Endodermal cell (in vitro differentiated cells): ENCODE data around the gene SEPTIN8. TPM values are rescaled to one million over a fixed set of nuclear protein-coding genes. Genes with fewer than 3 reads are reported as not detected.

Experiments
- DNase-seq: peaks from one replicate; pipeline ENCODE4 v3.0.0-alpha.2; 2017
- H3K27ac ChIP-seq: 2 replicates; pipeline ENCODE4 v1.5.1; 2013; ENCODE audit warnings: mild to moderate bottlenecking, low read depth, low read length, moderate library complexity
- H3K27me3 ChIP-seq: 2 replicates; pipeline ENCODE4 v1.6.1; 2013; ENCODE audit warnings: mild to moderate bottlenecking, low read length, moderate library complexity; ENCODE audit not compliant: insufficient read depth, control insufficient read depth, poor library complexity, severe bottlenecking
- H3K36me3 ChIP-seq: 2 replicates; pipeline ENCODE4 v1.7.0; 2013; ENCODE audit warnings: mild to moderate bottlenecking, low read length, moderate library complexity; ENCODE audit not compliant: control insufficient read depth, insufficient read depth
- H3K4me1 ChIP-seq: one replicate; pipeline ENCODE4 v1.7.0; 2013; ENCODE audit warnings: low read length; ENCODE audit not compliant: control insufficient read depth, insufficient read depth
- H3K4me3 ChIP-seq: 2 replicates; pipeline ENCODE4 v1.5.1; 2013; ENCODE audit warnings: mild to moderate bottlenecking, low read length, moderate library complexity
- H3K9ac ChIP-seq: 2 replicates; pipeline ENCODE4 v1.6.1; 2013; ENCODE audit warnings: mild to moderate bottlenecking, low read length, moderate library complexity; ENCODE audit not compliant: poor library complexity, severe bottlenecking; ENCODE audit errors: extremely low read depth
- H3K9me3 ChIP-seq: 2 replicates; pipeline ENCODE4 v1.6.1; 2013; ENCODE audit warnings: mild to moderate bottlenecking, low read length, moderate library complexity; ENCODE audit not compliant: control insufficient read depth
- H3K27ac Mint-ChIP-seq: 2 replicates; pipeline ENCODE4 v1.8.0; 2020; ENCODE audit warnings: mixed read lengths
- H3K27me3 Mint-ChIP-seq: 2 replicates; pipeline ENCODE4 v1.8.0; 2021; ENCODE audit warnings: mild to moderate bottlenecking, mixed read lengths; ENCODE audit not compliant: insufficient read depth
- H3K36me3 Mint-ChIP-seq: 2 replicates; pipeline ENCODE4 v1.8.0; 2020; ENCODE audit warnings: low read depth, mixed read lengths
- H3K4me1 Mint-ChIP-seq: 2 replicates; pipeline ENCODE4 v1.8.0; 2020; ENCODE audit warnings: mixed read lengths
- H3K4me3 Mint-ChIP-seq: 2 replicates; pipeline ENCODE4 v1.8.0; 2020; ENCODE audit warnings: mild to moderate bottlenecking, moderate library complexity, mixed read lengths
- H3K9me3 Mint-ChIP-seq: 2 replicates; pipeline ENCODE4 v1.8.0; 2020; ENCODE audit warnings: mild to moderate bottlenecking, mixed read lengths
- CTCF ChIP-seq: fragments of 200-600 bp; sonication (generic); conservative IDR thresholded peaks from 2 replicates; pipeline ENCODE4 v1.5.0; 2021; ENCODE audit warnings: antibody characterized with exemption, mild to moderate bottlenecking
- WGBS, 2 experiments: methylation state at CpG; one replicate each; pipeline versions ENCODE4 v1.1.5 to v1.1.7; 2013; ENCODE audit warnings: missing lambda C conversion rate in 2 of 2, mixed read lengths in 1 of 2; ENCODE audit not compliant: insufficient coverage in 1 of 2, insufficient read length in 1 of 2; 5-methylcytosine and 5-hydroxymethylcytosine counted together
- total RNA-seq, 2 donors: library from RNA; stranded (reverse); fragmentation: NEBNext Ultra II Directional in 1 of 2; extraction: Animal tissue kit (Norgen Biotek cat#: 25700) in 1 of 2; gene quantifications; 2 replicates in 1 of 2; 3 replicates in 1 of 2; pipeline ENCODE4 v1.2.1, GENCODE V29; 2021

The SEPTIN8 gene
- total RNA-seq, 2 donors from 2014 or later, result 49.0 to 56.7 TPM

- no peaks in the 10 kb centered on the region for H3K9me3 Mint-ChIP-seq
- peaks cover 14% of the 10 kb centered on the region for H3K27me3 Mint-ChIP-seq
- DNase-seq, result no peak
- Histone ChIP-seq H3K27ac (no peak overlapping the region), H3K4me3 (no peak overlapping the region), H3K9ac (no peak overlapping the region), H3K4me1 (peaks cover 5% of the 10 kb centered on the region), H3K36me3 (no peaks in the 10 kb centered on the region), H3K27me3 (peaks cover 9% of the 10 kb centered on the region), H3K9me3 (no peaks in the 10 kb centered on the region)
- H3K36me3 Mint-ChIP-seq, result no peaks in the 10 kb centered on the region
- no peak overlapping the region for H3K27ac Mint-ChIP-seq
- TF ChIP-seq CTCF, result no peak
- no peak overlapping the region for H3K4me3 Mint-ChIP-seq
- peaks cover 29% of the 10 kb centered on the region for H3K4me1 Mint-ChIP-seq
- 100% methylated on average over 1 of the region's 1 CpG for WGBS, 2 experiments
Measured at GRCh38 chr5:132787076-132787475, 10.0 kb upstream of the SEPTIN8 start.

- 94% methylated on average over 2 to 4 of the region's 4 CpGs for whole genome bisulfite sequencing, 2 experiments
- no peak overlapping the region for H3K4me3 ChIP-seq
- Mint-ChIP-seq H3K4me1 (peaks cover 29% of the 10 kb centered on the region), H3K27ac (no peak overlapping the region), H3K27me3 (peaks cover 24% of the 10 kb centered on the region), H3K9me3 (no peaks in the 10 kb centered on the region), H3K4me3 (no peak overlapping the region), H3K36me3 (no peaks in the 10 kb centered on the region)
- peaks cover 19% of the 10 kb centered on the region for H3K27me3 ChIP-seq
- DNase-seq, result no peak
- H3K4me1 ChIP-seq, result peaks cover 5% of the 10 kb centered on the region
- no peak overlapping the region for H3K9ac ChIP-seq
- H3K36me3 ChIP-seq, result no peaks in the 10 kb centered on the region
- H3K27ac ChIP-seq, result no peak overlapping the region
- no peak for TF ChIP-seq CTCF
- H3K9me3 ChIP-seq, result no peaks in the 10 kb centered on the region
Measured at GRCh38 chr5:132785864-132786263, 8.8 kb upstream of the SEPTIN8 start.

- Mint-ChIP-seq H3K4me1 (peaks cover 25% of the 10 kb centered on the region), H3K9me3 (no peaks in the 10 kb centered on the region), H3K27me3 (peaks cover 27% of the 10 kb centered on the region), H3K4me3 (no peak overlapping the region), H3K36me3 (no peaks in the 10 kb centered on the region), H3K27ac (no peak overlapping the region)
- 50 to 82% methylated on average over 1 to 5 of the region's 5 CpGs for WGBS, 2 experiments
- DNase-seq, result no peak
- peaks cover 5% of the 10 kb centered on the region for H3K4me1 ChIP-seq
- TF ChIP-seq CTCF, result no peak
- H3K27me3 ChIP-seq, result peaks cover 24% of the 10 kb centered on the region
- no peak overlapping the region for H3K9ac ChIP-seq
- H3K9me3 ChIP-seq, result no peaks in the 10 kb centered on the region
- H3K4me3 ChIP-seq, result no peak overlapping the region
- H3K27ac ChIP-seq, result no peak overlapping the region
- no peaks in the 10 kb centered on the region for H3K36me3 ChIP-seq
Measured at GRCh38 chr5:132785365-132785764, 8.3 kb upstream of the SEPTIN8 start.
